HEK293 (cell line): Measurements from ENCODE around the gene IRX5.

Experiments used
- CTCF ChIA-PET: fragments of 350-600 bp; formaldehyde crosslinking; extraction: SDS; loops from one replicate; lab custom pipeline; 2021; ENCODE audit warnings: antibody characterized with exemption; lab: Yijun Ruan, JAX
- POLR2A ChIA-PET: fragments of 300-600 bp; formaldehyde crosslinking; extraction: SDS; loops from one replicate; lab custom pipeline; 2020; ENCODE audit warnings: antibody characterized with exemption, inconsistent platforms; lab: Yijun Ruan, JAX
- H3K27ac ChIP-seq: fragments of 200-500 bp; sonication (Bioruptor generic); 2 replicates; pipeline ENCODE4 v1.5.1; 2014; ENCODE audit warnings: low read depth, low read length, control low read depth, inconsistent platforms; ENCODE audit errors: extremely low read depth
- H3K36me3 ChIP-seq, 2 experiments: fragments of 200-500 bp in 1 of 2; sonication (Bioruptor generic) in 1 of 2; 1 replicate in 1 of 2; 2 replicates in 1 of 2; pipeline ENCODE4 v1.5.1; 2014 to 2017; ENCODE audit warnings: inconsistent platforms in 2 of 2, low read length in 2 of 2; ENCODE audit not compliant: control insufficient read depth in 2 of 2, insufficient read depth in 1 of 2
- H3K4me1 ChIP-seq: fragments of 200-500 bp; sonication (Bioruptor generic); 2 replicates; pipeline ENCODE4 v1.5.1; 2014; ENCODE audit warnings: mild to moderate bottlenecking, low read length, inconsistent platforms; ENCODE audit not compliant: control insufficient read depth, insufficient read depth
- H3K4me3 ChIP-seq: 2 replicates; pipeline ENCODE4 v1.5.1; 2011; ENCODE audit warnings: low read depth, mild to moderate bottlenecking, control low read depth, low read length, moderate library complexity
- H3K9me3 ChIP-seq: fragments of 200-500 bp; sonication (Bioruptor generic); 2 replicates; pipeline ENCODE4 v1.5.1; 2014; ENCODE audit warnings: low read depth, low read length, inconsistent platforms; ENCODE audit not compliant: control insufficient read depth, insufficient read depth
- GLIS2 ChIP-seq: fragments of 450-650 bp; formaldehyde crosslinking; IDR thresholded peaks from 2 replicates; pipeline ENCODE4 v1.5.1; 2016; ENCODE audit warnings: missing biosample characterization, missing genetic modification characterization
- KLF7 ChIP-seq: fragments of 450-650 bp; formaldehyde crosslinking; IDR thresholded peaks from 2 replicates; pipeline ENCODE4 v1.5.1; 2016; ENCODE audit warnings: missing biosample characterization, missing genetic modification characterization, borderline replicate concordance
- SALL2 ChIP-seq: fragments of 450-650 bp; formaldehyde crosslinking; IDR thresholded peaks from 2 replicates; pipeline ENCODE4 v1.5.0; 2017; ENCODE audit warnings: missing biosample characterization, mild to moderate bottlenecking, missing genetic modification characterization, borderline replicate concordance
- ZBTB20 ChIP-seq: fragments of 450-650 bp; formaldehyde crosslinking; IDR thresholded peaks from 2 replicates; pipeline ENCODE4 v1.5.1; 2016; ENCODE audit warnings: missing biosample characterization, missing genetic modification characterization
- ZBTB8A ChIP-seq: fragments of 450-650 bp; formaldehyde crosslinking; IDR thresholded peaks from 2 replicates; pipeline ENCODE4 v1.5.1; 2016; ENCODE audit warnings: missing biosample characterization, missing genetic modification characterization
- ZNF629 ChIP-seq: fragments of 450-650 bp; formaldehyde crosslinking; IDR thresholded peaks from 2 replicates; pipeline ENCODE4 v1.5.1; 2017; ENCODE audit warnings: missing biosample characterization, missing genetic modification characterization
- ZNF670 ChIP-seq: fragments of 450-650 bp; formaldehyde crosslinking; IDR thresholded peaks from 2 replicates; pipeline ENCODE4 v1.5.1; 2016; ENCODE audit warnings: missing biosample characterization, missing genetic modification characterization, low read depth
- ZNF701 ChIP-seq: fragments of 450-650 bp; formaldehyde crosslinking; IDR thresholded peaks from 2 replicates; pipeline ENCODE4 v1.5.1; 2016; ENCODE audit warnings: missing biosample characterization, missing genetic modification characterization
- ZNF768 ChIP-seq: fragments of 450-650 bp; formaldehyde crosslinking; IDR thresholded peaks from 2 replicates; pipeline ENCODE4 v1.5.1; 2018; ENCODE audit warnings: missing biosample characterization, mild to moderate bottlenecking, missing genetic modification characterization
- ZSCAN23 ChIP-seq: fragments of 450-650 bp; formaldehyde crosslinking; IDR thresholded peaks from 2 replicates; pipeline ENCODE4 v1.5.1; 2016; ENCODE audit warnings: missing biosample characterization, missing genetic modification characterization
- ZSCAN30 ChIP-seq: fragments of 450-650 bp; IDR thresholded peaks from 2 replicates; pipeline ENCODE4 v1.5.1; 2018; ENCODE audit warnings: missing biosample characterization, mild to moderate bottlenecking, missing genetic modification characterization, moderate library complexity
- TF ChIP-seq, protein P1 (sequence below): fragments of 450-650 bp; formaldehyde crosslinking; IDR thresholded peaks from 2 replicates; pipeline ENCODE4 v1.5.1; 2016; ENCODE audit warnings: missing biosample characterization, missing genetic modification characterization
- TF ChIP-seq, protein P2 (sequence below): fragments of 450-650 bp; formaldehyde crosslinking; IDR thresholded peaks from 2 replicates; pipeline ENCODE4 v1.5.1; 2016; ENCODE audit warnings: missing biosample characterization, missing genetic modification characterization
- TF ChIP-seq, protein P3 (sequence below): fragments of 450-650 bp; formaldehyde crosslinking; IDR thresholded peaks from 2 replicates; pipeline ENCODE4 v1.5.1; 2016; ENCODE audit warnings: missing biosample characterization, missing genetic modification characterization
- TF ChIP-seq, protein P4 (sequence below): fragments of 450-650 bp; formaldehyde crosslinking; IDR thresholded peaks from 2 replicates; pipeline ENCODE4 v1.5.1; 2016; ENCODE audit warnings: missing biosample characterization, missing genetic modification characterization
- TF ChIP-seq, protein P5 (sequence below): fragments of 450-650 bp; formaldehyde crosslinking; IDR thresholded peaks from 2 replicates; pipeline ENCODE4 v1.5.1; 2016; ENCODE audit warnings: missing biosample characterization, missing genetic modification characterization
- TF ChIP-seq, protein P6 (sequence below): fragments of 450-650 bp; formaldehyde crosslinking; IDR thresholded peaks from 2 replicates; pipeline ENCODE4 v1.5.1; 2017; ENCODE audit warnings: missing biosample characterization, missing genetic modification characterization
- TF ChIP-seq, protein P7 (sequence below): fragments of 450-650 bp; formaldehyde crosslinking; IDR thresholded peaks from 2 replicates; pipeline ENCODE4 v1.5.1; 2016; ENCODE audit warnings: missing biosample characterization, missing genetic modification characterization
- TF ChIP-seq, protein P8 (sequence below): fragments of 450-650 bp; formaldehyde crosslinking; IDR thresholded peaks from 2 replicates; pipeline ENCODE4 v1.5.1; 2016; ENCODE audit warnings: missing biosample characterization, missing genetic modification characterization

Gene IRX5

DNA sequence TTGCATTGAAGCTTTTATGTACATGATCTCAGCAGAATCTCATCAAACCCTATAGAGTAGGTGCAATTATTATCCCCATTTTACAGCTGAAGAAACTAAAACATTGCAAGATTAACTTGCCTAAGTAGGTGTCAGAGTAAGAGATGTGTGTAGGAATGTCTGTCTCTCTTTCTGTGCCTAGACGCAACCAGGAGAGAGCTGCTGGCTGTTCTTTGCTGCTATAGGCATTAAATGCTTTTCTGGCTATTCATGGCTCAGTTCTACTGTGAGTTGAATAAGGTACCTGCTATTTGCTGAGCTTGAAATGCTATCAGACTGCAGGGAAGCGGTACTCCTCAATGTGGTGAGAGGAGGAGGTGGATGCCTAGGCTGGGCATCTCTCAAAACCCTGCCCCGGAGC lies 17.0 kb downstream of the IRX5 start (continued):
- TF ChIP-seq, protein P1, sequence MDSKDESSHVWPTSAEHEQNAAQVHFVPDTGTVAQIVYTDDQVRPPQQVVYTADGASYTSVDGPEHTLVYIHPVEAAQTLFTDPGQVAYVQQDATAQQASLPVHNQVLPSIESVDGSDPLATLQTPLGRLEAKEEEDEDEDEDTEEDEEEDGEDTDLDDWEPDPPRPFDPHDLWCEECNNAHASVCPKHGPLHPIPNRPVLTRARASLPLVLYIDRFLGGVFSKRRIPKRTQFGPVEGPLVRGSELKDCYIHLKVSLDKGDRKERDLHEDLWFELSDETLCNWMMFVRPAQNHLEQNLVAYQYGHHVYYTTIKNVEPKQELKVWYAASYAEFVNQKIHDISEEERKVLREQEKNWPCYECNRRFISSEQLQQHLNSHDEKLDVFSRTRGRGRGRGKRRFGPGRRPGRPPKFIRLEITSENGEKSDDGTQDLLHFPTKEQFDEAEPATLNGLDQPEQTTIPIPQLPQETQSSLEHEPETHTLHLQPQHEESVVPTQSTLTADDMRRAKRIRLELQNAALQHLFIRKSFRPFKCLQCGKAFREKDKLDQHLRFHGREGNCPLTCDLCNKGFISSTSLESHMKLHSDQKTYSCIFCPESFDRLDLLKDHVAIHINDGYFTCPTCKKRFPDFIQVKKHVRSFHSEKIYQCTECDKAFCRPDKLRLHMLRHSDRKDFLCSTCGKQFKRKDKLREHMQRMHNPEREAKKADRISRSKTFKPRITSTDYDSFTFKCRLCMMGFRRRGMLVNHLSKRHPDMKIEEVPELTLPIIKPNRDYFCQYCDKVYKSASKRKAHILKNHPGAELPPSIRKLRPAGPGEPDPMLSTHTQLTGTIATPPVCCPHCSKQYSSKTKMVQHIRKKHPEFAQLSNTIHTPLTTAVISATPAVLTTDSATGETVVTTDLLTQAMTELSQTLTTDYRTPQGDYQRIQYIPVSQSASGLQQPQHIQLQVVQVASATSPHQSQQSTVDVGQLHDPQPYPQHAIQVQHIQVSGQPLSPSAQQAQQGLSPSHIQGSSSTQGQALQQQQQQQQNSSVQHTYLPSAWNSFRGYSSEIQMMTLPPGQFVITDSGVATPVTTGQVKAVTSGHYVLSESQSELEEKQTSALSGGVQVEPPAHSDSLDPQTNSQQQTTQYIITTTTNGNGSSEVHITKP: no peak
- TF ChIP-seq ZSCAN30 (tag by site-specific recombination) (no peak), SALL2 (no peak), ZNF768 (no peak)

DNA sequence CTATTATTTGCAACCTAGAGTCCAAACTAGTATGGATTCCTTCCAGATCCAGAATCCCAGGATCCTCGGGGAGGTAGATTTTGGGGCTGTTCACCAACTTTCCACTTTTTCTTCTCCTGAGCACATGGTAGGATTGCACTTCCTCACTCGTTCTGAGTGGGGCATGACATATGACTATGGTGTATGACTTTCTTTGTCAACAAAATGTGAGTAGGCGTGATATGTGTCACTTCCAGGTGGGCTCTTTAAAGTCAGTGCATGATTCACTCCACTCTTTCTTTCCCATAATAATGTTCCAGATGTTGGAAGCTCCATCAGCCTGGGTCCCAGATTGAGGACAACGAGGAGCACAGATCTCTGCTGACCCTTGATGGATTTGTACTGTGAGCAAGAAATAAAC lies 21.5 kb downstream of the IRX5 start:
- Histone ChIP-seq H3K36me3 (no peaks in the 10 kb centered on the region), H3K4me3 (no peak overlapping the region), H3K27ac (no peak overlapping the region), H3K9me3 (no peaks in the 10 kb centered on the region), H3K4me1 (no peaks in the 10 kb centered on the region)
- no peak for TF ChIP-seq ZNF670
- TF ChIP-seq ZNF629: no peak
- TF ChIP-seq, protein P2, sequence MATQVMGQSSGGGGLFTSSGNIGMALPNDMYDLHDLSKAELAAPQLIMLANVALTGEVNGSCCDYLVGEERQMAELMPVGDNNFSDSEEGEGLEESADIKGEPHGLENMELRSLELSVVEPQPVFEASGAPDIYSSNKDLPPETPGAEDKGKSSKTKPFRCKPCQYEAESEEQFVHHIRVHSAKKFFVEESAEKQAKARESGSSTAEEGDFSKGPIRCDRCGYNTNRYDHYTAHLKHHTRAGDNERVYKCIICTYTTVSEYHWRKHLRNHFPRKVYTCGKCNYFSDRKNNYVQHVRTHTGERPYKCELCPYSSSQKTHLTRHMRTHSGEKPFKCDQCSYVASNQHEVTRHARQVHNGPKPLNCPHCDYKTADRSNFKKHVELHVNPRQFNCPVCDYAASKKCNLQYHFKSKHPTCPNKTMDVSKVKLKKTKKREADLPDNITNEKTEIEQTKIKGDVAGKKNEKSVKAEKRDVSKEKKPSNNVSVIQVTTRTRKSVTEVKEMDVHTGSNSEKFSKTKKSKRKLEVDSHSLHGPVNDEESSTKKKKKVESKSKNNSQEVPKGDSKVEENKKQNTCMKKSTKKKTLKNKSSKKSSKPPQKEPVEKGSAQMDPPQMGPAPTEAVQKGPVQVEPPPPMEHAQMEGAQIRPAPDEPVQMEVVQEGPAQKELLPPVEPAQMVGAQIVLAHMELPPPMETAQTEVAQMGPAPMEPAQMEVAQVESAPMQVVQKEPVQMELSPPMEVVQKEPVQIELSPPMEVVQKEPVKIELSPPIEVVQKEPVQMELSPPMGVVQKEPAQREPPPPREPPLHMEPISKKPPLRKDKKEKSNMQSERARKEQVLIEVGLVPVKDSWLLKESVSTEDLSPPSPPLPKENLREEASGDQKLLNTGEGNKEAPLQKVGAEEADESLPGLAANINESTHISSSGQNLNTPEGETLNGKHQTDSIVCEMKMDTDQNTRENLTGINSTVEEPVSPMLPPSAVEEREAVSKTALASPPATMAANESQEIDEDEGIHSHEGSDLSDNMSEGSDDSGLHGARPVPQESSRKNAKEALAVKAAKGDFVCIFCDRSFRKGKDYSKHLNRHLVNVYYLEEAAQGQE (tag by site-specific recombination): no peak
- TF ChIP-seq, protein P3, sequence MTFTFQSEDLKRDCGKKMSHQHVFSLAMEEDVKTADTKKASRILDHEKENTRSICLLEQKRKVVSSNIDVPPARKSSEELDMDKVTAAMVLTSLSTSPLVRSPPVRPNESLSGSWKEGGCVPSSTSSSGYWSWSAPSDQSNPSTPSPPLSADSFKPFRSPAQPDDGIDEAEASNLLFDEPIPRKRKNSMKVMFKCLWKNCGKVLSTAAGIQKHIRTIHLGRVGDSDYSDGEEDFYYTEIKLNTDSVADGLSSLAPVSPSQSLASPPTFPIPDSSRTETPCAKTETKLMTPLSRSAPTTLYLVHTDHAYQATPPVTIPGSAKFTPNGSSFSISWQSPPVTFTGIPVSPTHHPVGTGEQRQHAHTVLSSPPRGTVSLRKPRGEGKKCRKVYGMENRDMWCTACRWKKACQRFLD (tag by site-specific recombination): no peak
- no peak for TF ChIP-seq KLF7 (tag by site-specific recombination)
- TF ChIP-seq, protein P4, sequence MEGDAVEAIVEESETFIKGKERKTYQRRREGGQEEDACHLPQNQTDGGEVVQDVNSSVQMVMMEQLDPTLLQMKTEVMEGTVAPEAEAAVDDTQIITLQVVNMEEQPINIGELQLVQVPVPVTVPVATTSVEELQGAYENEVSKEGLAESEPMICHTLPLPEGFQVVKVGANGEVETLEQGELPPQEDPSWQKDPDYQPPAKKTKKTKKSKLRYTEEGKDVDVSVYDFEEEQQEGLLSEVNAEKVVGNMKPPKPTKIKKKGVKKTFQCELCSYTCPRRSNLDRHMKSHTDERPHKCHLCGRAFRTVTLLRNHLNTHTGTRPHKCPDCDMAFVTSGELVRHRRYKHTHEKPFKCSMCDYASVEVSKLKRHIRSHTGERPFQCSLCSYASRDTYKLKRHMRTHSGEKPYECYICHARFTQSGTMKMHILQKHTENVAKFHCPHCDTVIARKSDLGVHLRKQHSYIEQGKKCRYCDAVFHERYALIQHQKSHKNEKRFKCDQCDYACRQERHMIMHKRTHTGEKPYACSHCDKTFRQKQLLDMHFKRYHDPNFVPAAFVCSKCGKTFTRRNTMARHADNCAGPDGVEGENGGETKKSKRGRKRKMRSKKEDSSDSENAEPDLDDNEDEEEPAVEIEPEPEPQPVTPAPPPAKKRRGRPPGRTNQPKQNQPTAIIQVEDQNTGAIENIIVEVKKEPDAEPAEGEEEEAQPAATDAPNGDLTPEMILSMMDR (tag by site-specific recombination): no peak
- TF ChIP-seq, protein P5, sequence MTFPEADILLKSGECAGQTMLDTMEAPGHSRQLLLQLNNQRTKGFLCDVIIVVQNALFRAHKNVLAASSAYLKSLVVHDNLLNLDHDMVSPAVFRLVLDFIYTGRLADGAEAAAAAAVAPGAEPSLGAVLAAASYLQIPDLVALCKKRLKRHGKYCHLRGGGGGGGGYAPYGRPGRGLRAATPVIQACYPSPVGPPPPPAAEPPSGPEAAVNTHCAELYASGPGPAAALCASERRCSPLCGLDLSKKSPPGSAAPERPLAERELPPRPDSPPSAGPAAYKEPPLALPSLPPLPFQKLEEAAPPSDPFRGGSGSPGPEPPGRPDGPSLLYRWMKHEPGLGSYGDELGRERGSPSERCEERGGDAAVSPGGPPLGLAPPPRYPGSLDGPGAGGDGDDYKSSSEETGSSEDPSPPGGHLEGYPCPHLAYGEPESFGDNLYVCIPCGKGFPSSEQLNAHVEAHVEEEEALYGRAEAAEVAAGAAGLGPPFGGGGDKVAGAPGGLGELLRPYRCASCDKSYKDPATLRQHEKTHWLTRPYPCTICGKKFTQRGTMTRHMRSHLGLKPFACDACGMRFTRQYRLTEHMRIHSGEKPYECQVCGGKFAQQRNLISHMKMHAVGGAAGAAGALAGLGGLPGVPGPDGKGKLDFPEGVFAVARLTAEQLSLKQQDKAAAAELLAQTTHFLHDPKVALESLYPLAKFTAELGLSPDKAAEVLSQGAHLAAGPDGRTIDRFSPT (tag by site-specific recombination): no peak
- TF ChIP-seq ZNF701 (tag by site-specific recombination): no peak
- TF ChIP-seq, protein P6, sequence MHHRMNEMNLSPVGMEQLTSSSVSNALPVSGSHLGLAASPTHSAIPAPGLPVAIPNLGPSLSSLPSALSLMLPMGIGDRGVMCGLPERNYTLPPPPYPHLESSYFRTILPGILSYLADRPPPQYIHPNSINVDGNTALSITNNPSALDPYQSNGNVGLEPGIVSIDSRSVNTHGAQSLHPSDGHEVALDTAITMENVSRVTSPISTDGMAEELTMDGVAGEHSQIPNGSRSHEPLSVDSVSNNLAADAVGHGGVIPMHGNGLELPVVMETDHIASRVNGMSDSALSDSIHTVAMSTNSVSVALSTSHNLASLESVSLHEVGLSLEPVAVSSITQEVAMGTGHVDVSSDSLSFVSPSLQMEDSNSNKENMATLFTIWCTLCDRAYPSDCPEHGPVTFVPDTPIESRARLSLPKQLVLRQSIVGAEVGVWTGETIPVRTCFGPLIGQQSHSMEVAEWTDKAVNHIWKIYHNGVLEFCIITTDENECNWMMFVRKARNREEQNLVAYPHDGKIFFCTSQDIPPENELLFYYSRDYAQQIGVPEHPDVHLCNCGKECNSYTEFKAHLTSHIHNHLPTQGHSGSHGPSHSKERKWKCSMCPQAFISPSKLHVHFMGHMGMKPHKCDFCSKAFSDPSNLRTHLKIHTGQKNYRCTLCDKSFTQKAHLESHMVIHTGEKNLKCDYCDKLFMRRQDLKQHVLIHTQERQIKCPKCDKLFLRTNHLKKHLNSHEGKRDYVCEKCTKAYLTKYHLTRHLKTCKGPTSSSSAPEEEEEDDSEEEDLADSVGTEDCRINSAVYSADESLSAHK (tag by site-specific recombination): no peak
- no peak for TF ChIP-seq ZBTB8A
- TF ChIP-seq, protein P7, sequence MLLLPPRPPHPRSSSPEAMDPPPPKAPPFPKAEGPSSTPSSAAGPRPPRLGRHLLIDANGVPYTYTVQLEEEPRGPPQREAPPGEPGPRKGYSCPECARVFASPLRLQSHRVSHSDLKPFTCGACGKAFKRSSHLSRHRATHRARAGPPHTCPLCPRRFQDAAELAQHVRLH (tag by site-specific recombination): no peak
- TF ChIP-seq, protein P8, sequence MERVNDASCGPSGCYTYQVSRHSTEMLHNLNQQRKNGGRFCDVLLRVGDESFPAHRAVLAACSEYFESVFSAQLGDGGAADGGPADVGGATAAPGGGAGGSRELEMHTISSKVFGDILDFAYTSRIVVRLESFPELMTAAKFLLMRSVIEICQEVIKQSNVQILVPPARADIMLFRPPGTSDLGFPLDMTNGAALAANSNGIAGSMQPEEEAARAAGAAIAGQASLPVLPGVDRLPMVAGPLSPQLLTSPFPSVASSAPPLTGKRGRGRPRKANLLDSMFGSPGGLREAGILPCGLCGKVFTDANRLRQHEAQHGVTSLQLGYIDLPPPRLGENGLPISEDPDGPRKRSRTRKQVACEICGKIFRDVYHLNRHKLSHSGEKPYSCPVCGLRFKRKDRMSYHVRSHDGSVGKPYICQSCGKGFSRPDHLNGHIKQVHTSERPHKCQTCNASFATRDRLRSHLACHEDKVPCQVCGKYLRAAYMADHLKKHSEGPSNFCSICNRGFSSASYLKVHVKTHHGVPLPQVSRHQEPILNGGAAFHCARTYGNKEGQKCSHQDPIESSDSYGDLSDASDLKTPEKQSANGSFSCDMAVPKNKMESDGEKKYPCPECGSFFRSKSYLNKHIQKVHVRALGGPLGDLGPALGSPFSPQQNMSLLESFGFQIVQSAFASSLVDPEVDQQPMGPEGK: no peak
- no peak for TF ChIP-seq ZSCAN23 (tag by site-specific recombination)
- TF ChIP-seq GLIS2 (tag by site-specific recombination): no peak
- no peak for TF ChIP-seq ZBTB20 (tag by site-specific recombination)
- ChIA-PET CTCF (no interaction called here), POLR2A (no interaction called here)
